ENCODE results near the gene LRP8. TPM values are rescaled to one million over a fixed set of nuclear protein-coding genes. Genes with fewer than 3 reads are reported as not detected.

LRP8 gene
- total and polyA plus RNA-seq, 2 of the 13 experiments (the other 11 are each of a cell fraction or from before 2014, with no cell fraction given): 17.3 to 17.4 TPM

- ATAC-seq (peak; percentile 98), DNase-seq (ENCODE audit: low spot score) (peak; percentile 79), FAIRE-seq (no peak)
- no peaks in the 10 kb centered on the region; a peak in 2 of 5 replicates for H3K36me3 ChIP-seq (replicated peaks in 1 of 2; ENCODE audit: control insufficient read depth in 1 of 2, insufficient read depth in 2 of 2, low read length in 2 of 2)
- under 1% methylated on average over 17 of the region's 57 CpGs for WGBS (ENCODE audit: low lambda C conversion rate)
- no peaks in the 10 kb centered on the region; a peak in 1 of 5 replicates for H3K27me3 ChIP-seq (ENCODE audit: control insufficient read depth in 1 of 2, insufficient read depth in 2 of 2, low read length in 2 of 2)
- CTCF ChIA-PET (ENCODE audit: low intra/inter-chr PET ratio, low total read pairs): no interaction called here
- intact Hi-C loops (cut with micrococcal nuclease; ENCODE audit: unreplicated experiment) (loop anchor here (2.0 kb wide), 1 partner anchor 24 kb away; the partner anchor contains the start of gene CZIB), in situ Hi-C loops (cut with HindIII; ENCODE audit: extremely low pct_ligation_motif_present, low pct_unique_long_range_greater_than_20kb) (no loop called here)
- H3K4me1 ChIP-seq (ENCODE audit: insufficient read depth, low read length): peaks cover 53% of the 10 kb centered on the region
- peak within 1 kb of the TSS; percentile 84 to 91 (median 91) for H3K4me3 ChIP-seq (replicated peaks in 1 of 3; ENCODE audit: insufficient read depth in 1 of 3, low read depth in 2 of 3, low read length in 3 of 3)
- H2AFZ ChIP-seq (ENCODE audit: low read length): peak within 1 kb of the TSS; percentile 39
- peaks cover 17% of the 10 kb centered on the region for H3K79me2 ChIP-seq (ENCODE audit: insufficient read depth, low read length)
- H3K9me3 ChIP-seq (ENCODE audit: low read length): no peaks in the 10 kb centered on the region
- H4K20me1 ChIP-seq (ENCODE audit: insufficient read depth, low read length): no peaks in the 10 kb centered on the region
- H3K9ac ChIP-seq (ENCODE audit: insufficient read depth, low read depth, low read length): peak within 1 kb of the TSS; percentile 95
- no TSS peak for BruUV-seq (replicated peaks)
- POLR2A ChIA-PET: interaction anchor here (1.0 to 2.3 kb wide), 9 partner anchors 13 to 182 kb away, joined by 3 to 17 read pairs (median 4); partner anchors contain the start of gene MAGOH
- H3K27ac ChIP-seq (ENCODE audit: extremely low read length, insufficient read depth, low read length): peak within 1 kb of the TSS; percentile 87
- H3K4me2 ChIP-seq (ENCODE audit: low read depth, low read length): peak within 1 kb of the TSS; percentile 74
- TF ChIP-seq ZSCAN31 (CRISPR knock-in tag; IDR thresholded peaks at IDR 0.05; ENCODE audit: low read depth) (peak; percentile 13; the same call in 1 of the 2 replicates), SOX5 (CRISPR knock-in tag; IDR thresholded peaks at IDR 0.05; ENCODE audit: borderline replicate concordance) (no peak), ATF7 (IDR thresholded peaks at IDR 0.05) (no peak), ATF7 (CRISPR knock-in tag; IDR thresholded peaks at IDR 0.05) (no peak), ZNF564 (CRISPR knock-in tag; IDR thresholded peaks at IDR 0.05) (peak; percentile 21; the same call in 1 of the 2 replicates), FOSL2 (CRISPR knock-in tag; IDR thresholded peaks at IDR 0.05) (no peak), ZNF781 (CRISPR knock-in tag; IDR thresholded peaks at IDR 0.05; ENCODE audit: borderline replicate concordance, not compliant biosample characterization) (no peak), STAT5B (CRISPR knock-in tag; IDR thresholded peaks at IDR 0.05) (no peak), KAT8 (CRISPR knock-in tag; IDR thresholded peaks at IDR 0.05) (peak; percentile 79), ZSCAN9 (CRISPR knock-in tag; IDR thresholded peaks at IDR 0.05; ENCODE audit: borderline replicate concordance) (no peak), KLF6 (CRISPR knock-in tag; IDR thresholded peaks at IDR 0.05) (no peak), GTF3A (CRISPR knock-in tag; conservative IDR thresholded peaks at IDR 0.05) (no peak), HMGA1 (CRISPR knock-in tag; conservative IDR thresholded peaks at IDR 0.05) (no peak), MEF2D (CRISPR knock-in tag; IDR thresholded peaks at IDR 0.05) (0 out of 2 replicates have a peak, but pooled peaks have one; percentile 18), TOPORS (CRISPR knock-in tag; IDR thresholded peaks at IDR 0.05) (no peak), ZNF772 (CRISPR knock-in tag; IDR thresholded peaks at IDR 0.05) (no peak; the same call in 1 of the 2 replicates), HES4 (CRISPR knock-in tag; IDR thresholded peaks at IDR 0.05; ENCODE audit: borderline replicate concordance) (no peak), BRCA1 (CRISPR knock-in tag; IDR thresholded peaks at IDR 0.05) (no peak), RAD51 (IDR thresholded peaks at IDR 0.05; ENCODE audit: borderline replicate concordance) (no peak), NR2F2 (IDR thresholded peaks at IDR 0.05; ENCODE audit: borderline replicate concordance, low read depth) (no peak), SRF (IDR thresholded peaks at IDR 0.05; ENCODE audit: low read depth, low read length) (peak; percentile 71), CCDC6 (CRISPR knock-in tag; IDR thresholded peaks at IDR 0.05) (0 out of 2 replicates have a peak, but pooled peaks have one; percentile 15), DR1 (CRISPR knock-in tag; IDR thresholded peaks at IDR 0.05) (peak; percentile 38; the same call in 1 of the 2 replicates)
- TF ChIP-seq, protein P1, sequence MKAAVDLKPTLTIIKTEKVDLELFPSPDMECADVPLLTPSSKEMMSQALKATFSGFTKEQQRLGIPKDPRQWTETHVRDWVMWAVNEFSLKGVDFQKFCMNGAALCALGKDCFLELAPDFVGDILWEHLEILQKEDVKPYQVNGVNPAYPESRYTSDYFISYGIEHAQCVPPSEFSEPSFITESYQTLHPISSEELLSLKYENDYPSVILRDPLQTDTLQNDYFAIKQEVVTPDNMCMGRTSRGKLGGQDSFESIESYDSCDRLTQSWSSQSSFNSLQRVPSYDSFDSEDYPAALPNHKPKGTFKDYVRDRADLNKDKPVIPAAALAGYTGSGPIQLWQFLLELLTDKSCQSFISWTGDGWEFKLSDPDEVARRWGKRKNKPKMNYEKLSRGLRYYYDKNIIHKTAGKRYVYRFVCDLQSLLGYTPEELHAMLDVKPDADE (CRISPR knock-in tag; IDR thresholded peaks at IDR 0.05): no peak
- TF ChIP-seq, protein P2, sequence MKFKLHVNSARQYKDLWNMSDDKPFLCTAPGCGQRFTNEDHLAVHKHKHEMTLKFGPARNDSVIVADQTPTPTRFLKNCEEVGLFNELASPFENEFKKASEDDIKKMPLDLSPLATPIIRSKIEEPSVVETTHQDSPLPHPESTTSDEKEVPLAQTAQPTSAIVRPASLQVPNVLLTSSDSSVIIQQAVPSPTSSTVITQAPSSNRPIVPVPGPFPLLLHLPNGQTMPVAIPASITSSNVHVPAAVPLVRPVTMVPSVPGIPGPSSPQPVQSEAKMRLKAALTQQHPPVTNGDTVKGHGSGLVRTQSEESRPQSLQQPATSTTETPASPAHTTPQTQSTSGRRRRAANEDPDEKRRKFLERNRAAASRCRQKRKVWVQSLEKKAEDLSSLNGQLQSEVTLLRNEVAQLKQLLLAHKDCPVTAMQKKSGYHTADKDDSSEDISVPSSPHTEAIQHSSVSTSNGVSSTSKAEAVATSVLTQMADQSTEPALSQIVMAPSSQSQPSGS (CRISPR knock-in tag; IDR thresholded peaks at IDR 0.05): 0 out of 2 replicates have a peak, but pooled peaks have one; percentile 19
These were observed 131.2 kb downstream of the LRP8 start, which contains the start of gene CPT2 for GRCh38 chr1:53196485-53197290. TSS of gene CPT2 (plus strand) at chr1:53196824. CDS start at chr1:53196944, 120 bp downstream.
